Peyer's patch (tissue), 4 donors: Measurements from ENCODE around the gene ARFIP1. TPM values are rescaled to one million over a fixed set of nuclear protein-coding genes. Genes with fewer than 3 reads are reported as not detected.

ENCODE experiments used
- DNase-seq, 3 donors: peaks; one replicate each; pipeline ENCODE4 v3.0.0-alpha.2; 2017 to 2019
- H3K27ac ChIP-seq, 4 donors: fragments of 200-600 bp; sonication (generic); one replicate each; pipeline ENCODE4 v1.5.1; 2016 to 2019
- H3K27me3 ChIP-seq, 2 donors: fragments of 200-600 bp; sonication (generic); one replicate each; pipeline ENCODE4 v1.5.1; 2019
- H3K36me3 ChIP-seq, 3 donors: fragments of 200-600 bp; sonication (generic); one replicate each; pipeline ENCODE4 v1.5.1; 2016 to 2019
- H3K4me1 ChIP-seq, 4 donors: fragments of 200-600 bp; sonication (generic); one replicate each; pipeline ENCODE4 v1.5.1; 2016 to 2019
- H3K4me3 ChIP-seq, 4 donors: fragments of 200-600 bp; sonication (generic); 1 replicate in 3 of 4; 2 replicates in 1 of 4; pipeline ENCODE4 v1.5.1; 2016 to 2019; ENCODE audit warnings: mild to moderate bottlenecking in 1 of 4
- H3K9me3 ChIP-seq, 4 donors: fragments of 200-600 bp; sonication (generic); one replicate each; pipeline ENCODE4 v1.5.1; 2016 to 2019; ENCODE audit warnings: mild to moderate bottlenecking in 1 of 4
- CTCF ChIP-seq, 6 experiments: fragments of 450-650 bp in 4 of 6; fragments of 200-600 bp in 2 of 6; sonication (generic) in 1 of 6; IDR thresholded peaks; one replicate each; pipeline ENCODE4 v1.5.1; 2017 to 2019; ENCODE audit warnings: antibody characterized with exemption in 6 of 6, mild to moderate bottlenecking in 3 of 6, moderate library complexity in 1 of 6
- POLR2A ChIP-seq, 2 donors: fragments of 450-650 bp; IDR thresholded peaks; one replicate each; pipeline ENCODE4 v1.5.1; 2017; ENCODE audit warnings: antibody characterized with exemption in 2 of 2, mild to moderate bottlenecking in 2 of 2, moderate library complexity in 2 of 2
- total RNA-seq, 4 donors: library from RNA; depleted of rRNA; stranded (reverse); fragments of >200 nt; gene quantifications; one replicate each; pipeline ENCODE4 v1.1.0, GENCODE V29; 2016

ARFIP1 gene
- total RNA-seq, 4 donors from 2014 or later = 24.5 to 44.6 (median 36.3) TPM

DNA sequence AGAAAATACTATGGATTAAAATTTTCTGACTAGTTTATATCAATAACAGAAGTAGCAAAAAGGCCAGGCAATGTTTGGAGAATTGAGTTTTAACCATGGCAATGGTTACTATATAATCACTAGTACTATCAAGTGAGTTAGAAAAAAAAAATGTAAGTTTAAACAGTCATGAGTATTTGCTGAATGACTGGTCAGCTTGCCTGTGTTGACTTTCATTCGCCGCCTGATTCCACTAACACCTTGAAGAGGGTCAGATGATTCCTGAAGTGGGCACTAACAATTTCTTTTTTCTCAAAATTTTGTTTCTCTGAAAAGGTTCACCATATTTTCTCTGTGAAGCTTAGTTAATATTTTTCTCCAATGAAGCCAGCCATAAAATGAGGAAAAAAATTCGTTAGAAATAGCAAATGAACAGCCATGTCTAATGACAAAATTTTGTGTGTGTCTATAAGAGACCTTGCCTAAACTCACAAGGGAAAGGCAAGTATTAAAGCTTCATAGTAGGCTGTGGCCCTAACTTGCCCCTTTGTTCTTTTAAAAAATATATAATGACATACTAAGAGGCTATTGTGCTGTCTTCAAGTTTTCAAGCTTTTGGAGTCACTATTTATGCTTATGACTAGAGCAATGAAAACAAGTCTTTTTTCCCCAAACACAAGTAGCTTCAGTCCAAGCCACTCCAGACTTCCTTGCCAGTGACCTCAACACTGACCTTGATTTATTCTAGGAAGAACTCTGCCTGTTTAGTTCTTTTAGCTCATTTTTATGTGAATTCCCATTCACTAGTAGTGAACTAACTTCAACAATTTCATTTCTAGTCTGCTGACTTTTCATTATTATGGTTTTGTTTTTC lies 138.0 kb downstream of the ARFIP1 start:
- DNase-seq = no peak
- Histone ChIP-seq H3K27ac (no peak overlapping the region), H3K4me1 (no peaks in the 10 kb centered on the region), H3K27me3 (no peaks in the 10 kb centered on the region), H3K9me3 (peaks cover 0 to 10% (median 0%) of the 10 kb centered on the region in 4 donors), H3K36me3 (peaks cover 0 to 4% (median 0%) of the 10 kb centered on the region in 3 donors), H3K4me3 (no peak overlapping the region)
- TF ChIP-seq CTCF (IDR thresholded peaks at IDR 0.05) = no peak
- TF ChIP-seq POLR2A (IDR thresholded peaks at IDR 0.05) = no peak

GRCh38 chr4:152919826-152920225 lies 140.1 kb downstream of the ARFIP1 start:
- no peak for TF ChIP-seq POLR2A (IDR thresholded peaks at IDR 0.05)
- no peak for TF ChIP-seq CTCF (IDR thresholded peaks at IDR 0.05)
- DNase-seq = no peak
- Histone ChIP-seq H3K27me3 (no peaks in the 10 kb centered on the region), H3K27ac (no peak overlapping the region), H3K9me3 (peaks cover 0 to 10% (median 0%) of the 10 kb centered on the region in 4 donors), H3K4me3 (no peak overlapping the region), H3K4me1 (no peaks in the 10 kb centered on the region), H3K36me3 (peaks cover 0 to 4% (median 0%) of the 10 kb centered on the region in 3 donors)

DNA sequence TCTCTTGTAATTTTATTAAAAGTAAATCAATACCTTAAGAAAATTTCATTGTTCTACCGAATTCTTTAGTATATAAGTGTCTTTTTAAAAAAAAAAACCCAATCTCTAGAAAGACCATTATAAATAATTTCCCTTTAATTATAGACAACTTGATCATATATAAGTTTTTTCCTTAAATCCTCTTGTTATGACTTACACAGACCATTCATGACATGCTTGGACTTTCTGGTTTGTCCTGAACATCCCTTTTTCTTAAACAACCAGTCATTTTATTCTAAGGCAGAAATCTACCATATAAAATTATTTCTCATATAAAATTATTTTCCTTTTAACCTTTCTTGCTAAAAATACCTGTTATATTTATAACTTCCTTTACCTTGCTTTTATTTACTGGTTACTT lies 141.0 kb downstream of the ARFIP1 start:
- no peak for DNase-seq
- TF ChIP-seq POLR2A (IDR thresholded peaks at IDR 0.05) (no peak), CTCF (IDR thresholded peaks at IDR 0.05) (no peak)
- Histone ChIP-seq H3K9me3 (peaks cover 0 to 10% (median 0%) of the 10 kb centered on the region in 4 donors), H3K36me3 (peaks cover 0 to 4% (median 0%) of the 10 kb centered on the region in 3 donors), H3K4me3 (no peak overlapping the region), H3K27me3 (no peaks in the 10 kb centered on the region), H3K4me1 (no peaks in the 10 kb centered on the region), H3K27ac (no peak overlapping the region)

DNA sequence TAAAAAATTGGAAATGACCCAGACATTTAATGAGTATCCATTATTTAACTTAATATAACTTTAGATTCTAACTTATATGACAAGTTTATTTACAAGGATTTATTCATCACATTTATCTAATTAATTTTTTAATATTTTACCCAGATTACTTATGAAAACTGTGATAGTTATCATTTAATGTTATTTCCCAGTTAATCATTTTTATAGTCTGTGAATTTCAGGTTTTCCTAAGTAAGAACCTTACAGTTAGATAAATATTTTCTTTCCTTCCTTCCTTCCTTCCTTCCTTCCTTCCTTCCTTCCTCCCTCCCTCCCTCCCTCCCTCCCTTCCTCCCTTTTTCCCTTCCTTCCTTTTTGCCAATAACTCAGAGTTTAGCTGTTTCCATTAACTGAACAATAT lies 141.5 kb downstream of the ARFIP1 start:
- Histone ChIP-seq H3K36me3 (peaks cover 0 to 4% (median 0%) of the 10 kb centered on the region in 3 donors), H3K4me3 (no peak overlapping the region), H3K4me1 (no peaks in the 10 kb centered on the region), H3K27ac (no peak overlapping the region), H3K9me3 (peaks cover 0 to 10% (median 0%) of the 10 kb centered on the region in 4 donors), H3K27me3 (no peaks in the 10 kb centered on the region)
- TF ChIP-seq CTCF (IDR thresholded peaks at IDR 0.05) (no peak), POLR2A (IDR thresholded peaks at IDR 0.05) (no peak)
- DNase-seq = no peak

DNA sequence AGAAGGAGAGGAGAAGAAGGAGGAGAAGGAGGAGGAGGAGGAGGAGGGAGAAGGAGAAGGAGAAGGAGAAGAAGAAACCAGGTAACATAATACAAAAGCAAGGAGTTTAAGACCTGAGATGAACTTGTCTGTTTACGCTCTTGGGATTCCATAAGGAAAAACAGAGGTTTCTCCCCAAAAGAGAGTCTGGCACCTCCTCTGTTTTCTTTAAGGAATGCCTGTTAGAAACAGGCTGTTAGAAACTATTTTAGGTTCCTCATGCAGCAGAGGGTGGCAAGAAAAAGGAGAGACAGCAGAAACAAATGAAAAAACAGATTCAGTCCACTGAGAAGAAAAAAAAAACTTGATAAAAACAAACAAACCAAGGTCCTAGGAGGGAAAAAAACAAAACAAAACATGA lies 146.1 kb downstream of the ARFIP1 start:
- H3K4me1 ChIP-seq = no peaks in the 10 kb centered on the region
- TF ChIP-seq CTCF (IDR thresholded peaks at IDR 0.05) (no peak), POLR2A (IDR thresholded peaks at IDR 0.05) (no peak)
- no peak for DNase-seq
- no peaks in the 10 kb centered on the region for H3K36me3 ChIP-seq
- H3K27ac ChIP-seq = no peak overlapping the region
- peaks cover 0 to under 1% (median 0%) of the 10 kb centered on the region in 4 donors for H3K9me3 ChIP-seq
- H3K4me3 ChIP-seq = no peak overlapping the region
- H3K27me3 ChIP-seq = no peaks in the 10 kb centered on the region
